ENCODE data around the gene ZFYVE9. TPM values are rescaled to one million over a fixed set of nuclear protein-coding genes. Genes with fewer than 3 reads are reported as not detected.

Gene ZFYVE9
- total RNA-seq, 1 donor from 2014 or later, result 18.7 TPM

GRCh38 chr1:52346653-52347052 lies 204.8 kb downstream of the ZFYVE9 start:
- Histone ChIP-seq H3K4me3 (no peak overlapping the region), H3K27ac (no peak overlapping the region), H3K9me3 (no peaks in the 10 kb centered on the region), H3K4me1 (no peaks in the 10 kb centered on the region), H3K27me3 (ENCODE audit: low read depth) (no peaks in the 10 kb centered on the region), H3K36me3 (peaks cover 40% of the 10 kb centered on the region)
- DNase-seq, result no peak
- TF ChIP-seq CTCF (IDR thresholded peaks at IDR 0.05), result no peak
- intact Hi-C loops (cut with DNase I), result no loop called here
- no peak for ATAC-seq

- Histone ChIP-seq H3K27me3 (ENCODE audit: low read depth) (no peaks in the 10 kb centered on the region), H3K4me1 (no peaks in the 10 kb centered on the region), H3K4me3 (no peak overlapping the region), H3K9me3 (no peaks in the 10 kb centered on the region), H3K27ac (no peak overlapping the region), H3K36me3 (peaks cover 61% of the 10 kb centered on the region)
- TF ChIP-seq CTCF (IDR thresholded peaks at IDR 0.05), result peak; percentile 13
- peak; percentile 29 to 31 for ATAC-seq
- intact Hi-C loops (cut with DNase I), result no loop called here
- no peak for DNase-seq
These were observed 206.9 kb downstream of the ZFYVE9 start for GRCh38 chr1:52348704-52349300.

- no peak for ATAC-seq
These were observed 210.8 kb downstream of the ZFYVE9 start for GRCh38 chr1:52352690-52353089.

GRCh38 chr1:52355436-52355835 lies 213.5 kb downstream of the ZFYVE9 start:
- Histone ChIP-seq H3K4me3 (no peak overlapping the region), H3K27ac (no peak overlapping the region), H3K36me3 (peaks cover 99% of the 10 kb centered on the region), H3K9me3 (no peaks in the 10 kb centered on the region), H3K4me1 (no peaks in the 10 kb centered on the region), H3K27me3 (ENCODE audit: low read depth) (no peaks in the 10 kb centered on the region)
- intact Hi-C loops (cut with DNase I), result no loop called here
- TF ChIP-seq CTCF (IDR thresholded peaks at IDR 0.05), result no peak
- DNase-seq (no peak), ATAC-seq (peak in 1 of 2 donors; percentile 5)

More at GRCh38 chr1:52352690-52353089, 210.8 kb downstream of the ZFYVE9 start:
- Histone ChIP-seq H3K4me1 (no peaks in the 10 kb centered on the region), H3K9me3 (no peaks in the 10 kb centered on the region), H3K27ac (no peak overlapping the region), H3K27me3 (ENCODE audit: low read depth) (no peaks in the 10 kb centered on the region), H3K4me3 (no peak overlapping the region), H3K36me3 (peaks cover 85% of the 10 kb centered on the region)
- intact Hi-C loops (cut with DNase I), result no loop called here
- TF ChIP-seq CTCF (IDR thresholded peaks at IDR 0.05), result no peak
- DNase-seq, result no peak

- TF ChIP-seq CTCF (IDR thresholded peaks at IDR 0.05), result no peak
- peaks cover 99% of the 10 kb centered on the region for H3K36me3 ChIP-seq
- H3K9me3 ChIP-seq, result no peaks in the 10 kb centered on the region
- H3K4me3 ChIP-seq, result no peak overlapping the region
- ATAC-seq (no peak), DNase-seq (no peak)
- H3K4me1 ChIP-seq, result no peaks in the 10 kb centered on the region
- H3K27ac ChIP-seq, result no peak overlapping the region
- intact Hi-C loops (cut with DNase I), result no loop called here
- H3K27me3 ChIP-seq (ENCODE audit: low read depth), result no peaks in the 10 kb centered on the region
These were observed 214.1 kb downstream of the ZFYVE9 start for GRCh38 chr1:52355847-52356505.

Data from lower lobe of right lung (tissue), 2 donors.